ENCODE measurements around the gene CNTN5. TPM values are rescaled to one million over a fixed set of nuclear protein-coding genes. Genes with fewer than 3 reads are reported as not detected.

Gene CNTN5
- total RNA-seq, 2 donors from 2014 or later, result not detected

- no peak for DNase-seq
- Histone ChIP-seq H3K27ac (no peak overlapping the region), H3K9me3 (no peaks in the 10 kb centered on the region), H3K27me3 (no peaks in the 10 kb centered on the region), H3K36me3 (no peaks in the 10 kb centered on the region), H3K9ac (ENCODE audit: low read depth in 2 of 2, low read length in 2 of 2) (no peak overlapping the region), H3K4me1 (no peaks in the 10 kb centered on the region), H3K4me3 (no peak overlapping the region)
- intact Hi-C loops (cut with DNase I), result no loop called here
- TF ChIP-seq CTCF (IDR thresholded peaks at IDR 0.05), result no peak
These were observed 1185.2 kb downstream of the CNTN5 start for GRCh38 chr11:100205926-100206325.

GRCh38 chr11:100208207-100208606 lies 1187.5 kb downstream of the CNTN5 start:
- no peak for TF ChIP-seq CTCF (IDR thresholded peaks at IDR 0.05)
- Histone ChIP-seq H3K4me3 (no peak overlapping the region), H3K36me3 (no peaks in the 10 kb centered on the region), H3K27me3 (no peaks in the 10 kb centered on the region), H3K9me3 (no peaks in the 10 kb centered on the region), H3K27ac (no peak overlapping the region), H3K9ac (ENCODE audit: low read depth in 2 of 2, low read length in 2 of 2) (no peak overlapping the region), H3K4me1 (no peaks in the 10 kb centered on the region)
- no peak for DNase-seq
- intact Hi-C loops (cut with DNase I), result no loop called here

GRCh38 chr11:100214791-100215190 lies 1194.0 kb downstream of the CNTN5 start:
- intact Hi-C loops (cut with DNase I), result no loop called here
- Histone ChIP-seq H3K4me3 (no peak overlapping the region), H3K27ac (no peak overlapping the region), H3K4me1 (no peaks in the 10 kb centered on the region), H3K9me3 (no peaks in the 10 kb centered on the region), H3K27me3 (no peaks in the 10 kb centered on the region), H3K36me3 (no peaks in the 10 kb centered on the region), H3K9ac (ENCODE audit: low read depth in 2 of 2, low read length in 2 of 2) (no peak overlapping the region)
- no peak for DNase-seq
- TF ChIP-seq CTCF (IDR thresholded peaks at IDR 0.05), result no peak

GRCh38 chr11:100220801-100221200 lies 1200.1 kb downstream of the CNTN5 start:
- Histone ChIP-seq H3K9ac (ENCODE audit: low read depth in 2 of 2, low read length in 2 of 2) (no peak overlapping the region), H3K27ac (no peak overlapping the region), H3K27me3 (no peaks in the 10 kb centered on the region), H3K4me1 (no peaks in the 10 kb centered on the region), H3K9me3 (no peaks in the 10 kb centered on the region), H3K36me3 (no peaks in the 10 kb centered on the region), H3K4me3 (no peak overlapping the region)
- no peak for TF ChIP-seq CTCF (IDR thresholded peaks at IDR 0.05)
- DNase-seq, result no peak
- intact Hi-C loops (cut with DNase I), result no loop called here

GRCh38 chr11:100221791-100222190 lies 1201.0 kb downstream of the CNTN5 start:
- no peaks in the 10 kb centered on the region for H3K27me3 ChIP-seq
- H3K9me3 ChIP-seq, result no peaks in the 10 kb centered on the region
- H3K27ac ChIP-seq, result no peak overlapping the region
- H3K4me1 ChIP-seq, result no peaks in the 10 kb centered on the region
- H3K36me3 ChIP-seq, result no peaks in the 10 kb centered on the region
- intact Hi-C loops (cut with DNase I), result no loop called here
- no peak overlapping the region for H3K9ac ChIP-seq (ENCODE audit: low read depth in 2 of 2, low read length in 2 of 2)
- no peak overlapping the region for H3K4me3 ChIP-seq
- no peak for TF ChIP-seq CTCF (IDR thresholded peaks at IDR 0.05)
- no peak for DNase-seq
